Spleen (tissue), 7 donors: Measurements from ENCODE around the gene EFL1.

Experiments
- POLR2A ChIP-seq, 3 donors: fragments of 450-650 bp; IDR thresholded peaks; one replicate each; pipeline ENCODE4 v1.5.1; 2017; ENCODE audit warnings: antibody characterized with exemption in 3 of 3, mild to moderate bottlenecking in 1 of 3
- TF ChIP-seq, protein P1 (sequence below), 11 experiments: fragments of 200-600 bp in 7 of 11; fragments of 450-650 bp in 4 of 11; sonication (generic) in 4 of 11; IDR thresholded peaks in 8 of 11; conservative IDR thresholded peaks in 3 of 11; 1 replicate in 7 of 11; 2 replicates in 4 of 11; pipeline versions ENCODE4 v1.4.0 to v1.8.0; 2016 to 2021; ENCODE audit warnings: antibody characterized with exemption in 11 of 11, inconsistent platforms in 4 of 11, mild to moderate bottlenecking in 1 of 11
- donor health status: DM: no; HTN: no; CAD: no; lungs with moderate emphysema.
- donor health status: DM: no; HTN: no; CAD: no.
- donor health status: DM: no; HTN: no; CAD: no.

GRCh38 chr15:82197733-82198594 is 64.6 kb downstream of the EFL1 start:
- TF ChIP-seq, protein P1, sequence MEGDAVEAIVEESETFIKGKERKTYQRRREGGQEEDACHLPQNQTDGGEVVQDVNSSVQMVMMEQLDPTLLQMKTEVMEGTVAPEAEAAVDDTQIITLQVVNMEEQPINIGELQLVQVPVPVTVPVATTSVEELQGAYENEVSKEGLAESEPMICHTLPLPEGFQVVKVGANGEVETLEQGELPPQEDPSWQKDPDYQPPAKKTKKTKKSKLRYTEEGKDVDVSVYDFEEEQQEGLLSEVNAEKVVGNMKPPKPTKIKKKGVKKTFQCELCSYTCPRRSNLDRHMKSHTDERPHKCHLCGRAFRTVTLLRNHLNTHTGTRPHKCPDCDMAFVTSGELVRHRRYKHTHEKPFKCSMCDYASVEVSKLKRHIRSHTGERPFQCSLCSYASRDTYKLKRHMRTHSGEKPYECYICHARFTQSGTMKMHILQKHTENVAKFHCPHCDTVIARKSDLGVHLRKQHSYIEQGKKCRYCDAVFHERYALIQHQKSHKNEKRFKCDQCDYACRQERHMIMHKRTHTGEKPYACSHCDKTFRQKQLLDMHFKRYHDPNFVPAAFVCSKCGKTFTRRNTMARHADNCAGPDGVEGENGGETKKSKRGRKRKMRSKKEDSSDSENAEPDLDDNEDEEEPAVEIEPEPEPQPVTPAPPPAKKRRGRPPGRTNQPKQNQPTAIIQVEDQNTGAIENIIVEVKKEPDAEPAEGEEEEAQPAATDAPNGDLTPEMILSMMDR (IDR thresholded peaks at IDR 0.05 in 8 of 11, conservative IDR thresholded peaks at IDR 0.05 in 3 of 11), result peak; percentile 20 to 82 (median 68)
- no peak for TF ChIP-seq POLR2A (IDR thresholded peaks at IDR 0.05)
